T-helper 2 cell treated with Interferon-gamma antibody and Interleukin-4, amounts not matched to agents 5 μg/mL and 100 μg/mL, for 36 hours (primary cell): ENCODE results near the gene DCTN2.
A peak's percentile ranks its signal among the peaks of the same experiment; 100 is the strongest.

Experiments
- DNase-seq: peaks from one replicate; pipeline ENCODE4 v3.0.0; 2021; ENCODE audit warnings: low spot score
- H3K27ac Mint-ChIP-seq: one replicate; pipeline ENCODE4 v1.8.0; 2021; ENCODE audit warnings: mild to moderate bottlenecking, mixed read lengths
- H3K27me3 Mint-ChIP-seq: one replicate; pipeline ENCODE4 v1.8.0; 2021; ENCODE audit warnings: low read depth, mixed read lengths
- H3K36me3 Mint-ChIP-seq: one replicate; pipeline ENCODE4 v1.8.0; 2021; ENCODE audit warnings: low read depth, mixed read lengths
- H3K4me1 Mint-ChIP-seq: one replicate; pipeline ENCODE4 v1.8.0; 2021; ENCODE audit warnings: low read depth, mixed read lengths
- H3K4me3 Mint-ChIP-seq: one replicate; pipeline ENCODE4 v1.8.0; 2022; ENCODE audit warnings: mild to moderate bottlenecking, moderate library complexity, mixed read lengths
- H3K9me3 Mint-ChIP-seq: one replicate; pipeline ENCODE4 v1.8.0; 2021; ENCODE audit warnings: mixed read lengths

DCTN2 gene

GRCh38 chr12:57549909-57550640 lies 3.1 kb upstream of the DCTN2 start, which contains the start of gene KIF5A:
TSS of gene KIF5A (plus strand) at chr12:57550044. CDS start at chr12:57550272, 228 bp downstream.
- H3K4me1 Mint-ChIP-seq: peaks cover 36% of the 10 kb centered on the region
- H3K27me3 Mint-ChIP-seq: peaks cover 11% of the 10 kb centered on the region
- H3K9me3 Mint-ChIP-seq: no peaks in the 10 kb centered on the region
- peak within 1 kb of the TSS; percentile 79 for H3K4me3 Mint-ChIP-seq
- H3K27ac Mint-ChIP-seq: peak within 1 kb of the TSS; percentile 32
- H3K36me3 Mint-ChIP-seq: peaks cover 8% of the 10 kb centered on the region
- DNase-seq: peak; percentile 63

GRCh38 chr12:57549203-57549908 lies 2.4 kb upstream of the DCTN2 start:
- peak overlapping the region; percentile 79 for H3K4me3 Mint-ChIP-seq
- peaks cover 9% of the 10 kb centered on the region for H3K36me3 Mint-ChIP-seq
- DNase-seq: no peak
- H3K27ac Mint-ChIP-seq: peak overlapping the region; percentile 19
- H3K9me3 Mint-ChIP-seq: no peaks in the 10 kb centered on the region
- H3K4me1 Mint-ChIP-seq: peaks cover 41% of the 10 kb centered on the region
- H3K27me3 Mint-ChIP-seq: peaks cover 11% of the 10 kb centered on the region

- H3K27ac Mint-ChIP-seq: no peak overlapping the region
- H3K9me3 Mint-ChIP-seq: no peaks in the 10 kb centered on the region
- peaks cover 9% of the 10 kb centered on the region for H3K36me3 Mint-ChIP-seq
- no peak overlapping the region for H3K4me3 Mint-ChIP-seq
- H3K27me3 Mint-ChIP-seq: peaks cover 11% of the 10 kb centered on the region
- H3K4me1 Mint-ChIP-seq: peaks cover 44% of the 10 kb centered on the region
- no peak for DNase-seq
These were observed 1.5 kb upstream of the DCTN2 start for GRCh38 chr12:57548488-57548887.

- Mint-ChIP-seq H3K4me3 (no peak overlapping the region), H3K9me3 (no peaks in the 10 kb centered on the region), H3K4me1 (peaks cover 45% of the 10 kb centered on the region), H3K36me3 (peaks cover 9% of the 10 kb centered on the region), H3K27me3 (peaks cover 11% of the 10 kb centered on the region), H3K27ac (no peak overlapping the region)
- no peak for DNase-seq
These were observed 972 bp upstream of the DCTN2 start for GRCh38 chr12:57548013-57548315.

GRCh38 chr12:57547288-57548012 lies 458 bp upstream of the DCTN2 start:
- DNase-seq: no peak
- peaks cover 11% of the 10 kb centered on the region for H3K27me3 Mint-ChIP-seq
- peaks cover 9% of the 10 kb centered on the region for H3K36me3 Mint-ChIP-seq
- H3K9me3 Mint-ChIP-seq: no peaks in the 10 kb centered on the region
- H3K4me1 Mint-ChIP-seq: peaks cover 44% of the 10 kb centered on the region
- H3K27ac Mint-ChIP-seq: peak overlapping the region; percentile 98
- peak overlapping the region; percentile 97 for H3K4me3 Mint-ChIP-seq

- Mint-ChIP-seq H3K9me3 (no peaks in the 10 kb centered on the region), H3K27me3 (peaks cover 11% of the 10 kb centered on the region), H3K27ac (peak overlapping the region; percentile 98), H3K4me1 (peaks cover 39% of the 10 kb centered on the region), H3K36me3 (peaks cover 9% of the 10 kb centered on the region), H3K4me3 (peak overlapping the region; percentile 97)
- no peak for DNase-seq
These were observed 1.1 kb downstream of the DCTN2 start for GRCh38 chr12:57545809-57546437.

- peaks cover 4% of the 10 kb centered on the region for H3K27me3 Mint-ChIP-seq
- H3K27ac Mint-ChIP-seq: no peak overlapping the region
- H3K4me3 Mint-ChIP-seq: no peak overlapping the region
- H3K9me3 Mint-ChIP-seq: no peaks in the 10 kb centered on the region
- no peak for DNase-seq
- H3K4me1 Mint-ChIP-seq: peaks cover 30% of the 10 kb centered on the region
- peaks cover 14% of the 10 kb centered on the region for H3K36me3 Mint-ChIP-seq
These were observed 3.4 kb downstream of the DCTN2 start for GRCh38 chr12:57543581-57543980.

- peaks cover 23% of the 10 kb centered on the region for H3K36me3 Mint-ChIP-seq
- H3K4me1 Mint-ChIP-seq: peaks cover 23% of the 10 kb centered on the region
- H3K27ac Mint-ChIP-seq: no peak overlapping the region
- no peak for DNase-seq
- H3K27me3 Mint-ChIP-seq: no peaks in the 10 kb centered on the region
- H3K4me3 Mint-ChIP-seq: no peak overlapping the region
- H3K9me3 Mint-ChIP-seq: no peaks in the 10 kb centered on the region
These were observed 5.3 kb downstream of the DCTN2 start for GRCh38 chr12:57541717-57542116.

- H3K27ac Mint-ChIP-seq: no peak overlapping the region
- peaks cover 19% of the 10 kb centered on the region for H3K36me3 Mint-ChIP-seq
- H3K27me3 Mint-ChIP-seq: no peaks in the 10 kb centered on the region
- no peak for DNase-seq
- peaks cover 21% of the 10 kb centered on the region for H3K4me1 Mint-ChIP-seq
- H3K9me3 Mint-ChIP-seq: no peaks in the 10 kb centered on the region
- H3K4me3 Mint-ChIP-seq: no peak overlapping the region
These were observed 6.0 kb downstream of the DCTN2 start for GRCh38 chr12:57541001-57541400.

- no peaks in the 10 kb centered on the region for H3K9me3 Mint-ChIP-seq
- H3K4me1 Mint-ChIP-seq: peaks cover 7% of the 10 kb centered on the region
- H3K4me3 Mint-ChIP-seq: no peak overlapping the region
- H3K27ac Mint-ChIP-seq: no peak overlapping the region
- H3K36me3 Mint-ChIP-seq: peaks cover 25% of the 10 kb centered on the region
- no peaks in the 10 kb centered on the region for H3K27me3 Mint-ChIP-seq
- no peak for DNase-seq
These were observed 7.7 kb downstream of the DCTN2 start for GRCh38 chr12:57539134-57539768.

- peaks cover 42% of the 10 kb centered on the region for H3K36me3 Mint-ChIP-seq
- no peak overlapping the region for H3K27ac Mint-ChIP-seq
- peaks cover 1% of the 10 kb centered on the region for H3K4me1 Mint-ChIP-seq
- no peaks in the 10 kb centered on the region for H3K27me3 Mint-ChIP-seq
- no peaks in the 10 kb centered on the region for H3K9me3 Mint-ChIP-seq
- DNase-seq: no peak
- no peak overlapping the region for H3K4me3 Mint-ChIP-seq
These were observed 10.4 kb downstream of the DCTN2 start for GRCh38 chr12:57536597-57536942.

GRCh38 chr12:57535764-57536596 lies 11.0 kb downstream of the DCTN2 start:
- no peaks in the 10 kb centered on the region for H3K27me3 Mint-ChIP-seq
- DNase-seq: no peak
- H3K36me3 Mint-ChIP-seq: peaks cover 46% of the 10 kb centered on the region
- peaks cover 1% of the 10 kb centered on the region for H3K4me1 Mint-ChIP-seq
- H3K27ac Mint-ChIP-seq: peak overlapping the region; percentile 13
- H3K9me3 Mint-ChIP-seq: no peaks in the 10 kb centered on the region
- H3K4me3 Mint-ChIP-seq: no peak overlapping the region

- no peak overlapping the region for H3K4me3 Mint-ChIP-seq
- H3K27me3 Mint-ChIP-seq: no peaks in the 10 kb centered on the region
- no peak overlapping the region for H3K27ac Mint-ChIP-seq
- no peaks in the 10 kb centered on the region for H3K9me3 Mint-ChIP-seq
- peaks cover 49% of the 10 kb centered on the region for H3K36me3 Mint-ChIP-seq
- no peak for DNase-seq
- H3K4me1 Mint-ChIP-seq: peaks cover 1% of the 10 kb centered on the region
These were observed 11.9 kb downstream of the DCTN2 start for GRCh38 chr12:57534991-57535543.
